Psoas muscle (tissue), 8 donors: Measurements from ENCODE around the gene HMGCR. TPM values are rescaled to one million over a fixed set of nuclear protein-coding genes. Genes with fewer than 3 reads are reported as not detected.

ENCODE experiments used
- ATAC-seq, 4 donors: fragments of 200-7000 bp; cut with Tn5 transposase; one replicate each; pipeline ENCODE4 v1.9.1; 2020; ENCODE audit warnings: moderate library complexity in 3 of 4, mild to moderate bottlenecking in 2 of 4
- DNase-seq, 2 donors: peaks; one replicate each; pipeline ENCODE4 v3.0.0-alpha.2; 2020
- H3K27ac ChIP-seq: fragments of 200-600 bp; one replicate; pipeline ENCODE4 v1.8.0; 2022
- H3K27me3 ChIP-seq, 3 donors: fragments of 200-600 bp in 1 of 3; one replicate each; pipeline versions ENCODE4 v1.6.1 to v1.8.0; 2013 to 2022; ENCODE audit warnings: low read length in 2 of 3, mild to moderate bottlenecking in 2 of 3, moderate library complexity in 1 of 3; ENCODE audit not compliant: insufficient read depth in 3 of 3
- H3K36me3 ChIP-seq, 2 donors: fragments of 200-600 bp in 1 of 2; one replicate each; pipeline versions ENCODE4 v1.6.1 to v1.8.0; 2013 to 2022; ENCODE audit warnings: low read depth in 1 of 2, mild to moderate bottlenecking in 1 of 2, moderate library complexity in 1 of 2; ENCODE audit not compliant: insufficient read depth in 1 of 2
- H3K4me1 ChIP-seq: fragments of 200-600 bp; one replicate; pipeline ENCODE4 v1.8.0; 2022
- H3K4me3 ChIP-seq: fragments of 200-600 bp; one replicate; pipeline ENCODE4 v1.8.0; 2022; ENCODE audit warnings: mild to moderate bottlenecking
- H3K9me3 ChIP-seq: fragments of 200-600 bp; one replicate; pipeline ENCODE4 v1.8.0; 2022
- CTCF ChIP-seq: fragments of 200-600 bp; IDR thresholded peaks from one replicate; pipeline ENCODE4 v1.8.0; 2022; ENCODE audit warnings: antibody characterized with exemption
- WGBS, 3 donors: extraction: QIAGEN DNeasy Blood & Tissue Kit; methylation state at CpG; one replicate each; pipeline versions ENCODE4 v1.1.6 to v1.1.7; 2013; 5-methylcytosine and 5-hydroxymethylcytosine counted together
- intact Hi-C, 2 donors: fragments of 100-400 bp; cut with DNase I; formaldehyde crosslinking; loops; one replicate each; pipeline versions ENCODE4 v1.11.0 to v1.14.2; 2022
- polyA plus RNA-seq, 3 donors: library from polyadenylated mRNA; stranded (reverse); fragments of 200-250 nt; gene quantifications; one replicate each; pipeline ENCODE4 v1.2.3, GENCODE V29; 2013
- total RNA-seq, 4 donors: library from RNA; stranded (reverse); fragmentation: NEBNext Ultra II Directional in 2 of 4; extraction: Animal tissue kit (Norgen Biotek cat#: 25700) in 2 of 4; gene quantifications; one replicate each; pipeline versions ENCODE4 v1.2.1 to v1.2.4, GENCODE V29; 2021 to 2023
- donor health status: healthy with polysubstance abuse.
- donor health status: DM: no; HTN: no; CAD: no; lungs with moderate emphysema.
- donor health status: Bipolar disorder and iron deficiency.
- donor health status: healthy.
- donor health status: DM: yes; HTN: yes; CAD: no.
- donor health status: DM: no; HTN: no; CAD: no.
- donor health status: DM: no; HTN: no; CAD: no.
- donor health status: DM: yes; HTN: yes; CAD: no.

HMGCR gene
- total and polyA plus RNA-seq, 7 donors: 2.9 to 11.7 (median 6.3) TPM

- WGBS, 3 donors: 87 to 89% (median 88%) methylated on average over 9 of the region's 9 CpGs
- no peak for DNase-seq
- Histone ChIP-seq H3K36me3 (peaks cover 0 to 12% of the 10 kb centered on the region in 2 donors), H3K4me1 (no peaks in the 10 kb centered on the region), H3K9me3 (no peaks in the 10 kb centered on the region), H3K27me3 (no peaks in the 10 kb centered on the region), H3K27ac (no peak overlapping the region), H3K4me3 (no peak overlapping the region)
- TF ChIP-seq CTCF: no peak
- ATAC-seq: no peak
- intact Hi-C loops: no loop called here
Measured at GRCh38 chr5:75366787-75367186, 29.8 kb downstream of the HMGCR start.

- Histone ChIP-seq H3K4me1 (no peaks in the 10 kb centered on the region), H3K9me3 (no peaks in the 10 kb centered on the region), H3K4me3 (no peak overlapping the region), H3K36me3 (peaks cover 0 to 14% of the 10 kb centered on the region in 2 donors), H3K27ac (no peak overlapping the region), H3K27me3 (no peaks in the 10 kb centered on the region)
- intact Hi-C loops: no loop called here
- ATAC-seq: no peak
- DNase-seq: no peak
- TF ChIP-seq CTCF: no peak
Measured at GRCh38 chr5:75367401-75367800, 30.4 kb downstream of the HMGCR start.

GRCh38 chr5:75368391-75368790 lies 31.4 kb downstream of the HMGCR start:
- no peaks in the 10 kb centered on the region for H3K4me1 ChIP-seq
- H3K9me3 ChIP-seq: no peaks in the 10 kb centered on the region
- no peak overlapping the region for H3K4me3 ChIP-seq
- H3K27me3 ChIP-seq: no peaks in the 10 kb centered on the region
- intact Hi-C loops: no loop called here
- peaks cover 0 to 23% of the 10 kb centered on the region in 2 donors for H3K36me3 ChIP-seq
- 61 to 70% (median 68%) methylated on average over 4 of the region's 4 CpGs for WGBS, 3 donors
- ATAC-seq (no peak), DNase-seq (no peak)
- no peak overlapping the region for H3K27ac ChIP-seq
- TF ChIP-seq CTCF: no peak

GRCh38 chr5:75373862-75374261 lies 36.8 kb downstream of the HMGCR start:
- Histone ChIP-seq H3K27me3 (no peaks in the 10 kb centered on the region), H3K36me3 (peaks cover 3 to 71% of the 10 kb centered on the region in 2 donors), H3K27ac (no peak overlapping the region), H3K4me1 (no peaks in the 10 kb centered on the region), H3K9me3 (no peaks in the 10 kb centered on the region), H3K4me3 (no peak overlapping the region)
- ATAC-seq (no peak), DNase-seq (no peak)
- intact Hi-C loops: no loop called here
- WGBS, 3 donors: 58 to 70% (median 62%) methylated on average over 2 of the region's 2 CpGs
- TF ChIP-seq CTCF: no peak

GRCh38 chr5:75374394-75374814 lies 37.4 kb downstream of the HMGCR start:
- intact Hi-C loops: no loop called here
- Histone ChIP-seq H3K36me3 (peaks cover 3 to 76% of the 10 kb centered on the region in 2 donors), H3K27ac (no peak overlapping the region)

More at GRCh38 chr5:75374394-75374814, 37.4 kb downstream of the HMGCR start:
- no peak for TF ChIP-seq CTCF
- Histone ChIP-seq H3K9me3 (no peaks in the 10 kb centered on the region), H3K4me1 (no peaks in the 10 kb centered on the region), H3K27me3 (no peaks in the 10 kb centered on the region), H3K4me3 (no peak overlapping the region)
- ATAC-seq: no peak
- no peak for DNase-seq
- whole genome bisulfite sequencing, 3 donors: 58 to 72% (median 58%) methylated on average over 12 of the region's 12 CpGs
